ENCODE results near the gene ABCC6. TPM values are rescaled to one million over a fixed set of nuclear protein-coding genes. Genes with fewer than 3 reads are reported as not detected.
"Not testable (repeated sequence)": the region's sequence is repeated elsewhere in the genome, so short reads cannot be mapped to it uniquely, and the experiment has no call there.

The ABCC6 gene
- total RNA-seq, result under 0.01 and 0.47 TPM in 2 replicates

DNA sequence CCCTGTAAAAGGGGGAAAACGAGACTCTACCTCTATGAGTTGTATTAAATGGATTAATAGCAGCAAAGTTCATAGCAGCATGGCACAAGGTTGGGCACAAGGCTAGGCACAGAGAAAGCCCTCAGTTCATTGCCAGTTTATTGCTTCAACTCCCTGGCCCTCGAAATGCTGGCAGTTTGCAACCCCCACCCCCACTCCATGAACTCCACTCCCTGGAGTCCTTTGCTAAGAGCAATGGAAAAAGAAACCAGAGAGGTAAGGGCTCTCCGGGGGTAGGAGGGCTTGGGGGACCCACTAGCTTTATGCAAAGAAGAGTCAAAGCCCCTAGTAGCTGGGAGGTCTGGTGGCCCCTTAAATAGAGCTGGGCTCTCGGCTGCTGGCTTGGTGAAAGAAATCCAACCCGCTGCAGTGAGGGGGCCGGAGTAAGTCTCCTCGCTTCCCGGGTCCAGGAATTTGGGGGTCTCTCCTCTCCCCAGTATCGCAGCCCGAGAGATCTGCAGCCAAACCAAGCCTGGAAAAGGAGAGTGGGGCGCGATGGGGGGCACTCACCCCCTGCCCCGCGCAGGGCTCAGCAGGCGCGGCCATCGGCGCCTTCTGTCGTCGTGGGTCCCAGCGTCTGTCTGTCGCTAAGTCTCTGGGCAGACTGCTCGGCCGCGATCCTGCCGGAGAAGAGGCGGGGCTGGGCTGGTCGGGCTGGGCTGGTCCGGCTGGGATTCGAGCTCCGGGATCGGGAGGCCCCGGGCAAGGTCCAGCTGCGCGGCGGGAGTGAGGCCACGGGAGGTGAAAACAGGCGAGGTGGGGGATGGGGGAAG lies at the start of gene ABCC6:
Gene ABCC6, minus strand, starts transcription at position 645 of the 812 bp plus-strand sequence. Its CDS starts 60 bp downstream, at position 585.
- not testable (repeated sequence) for DNase-seq

GRCh38 chr16:16272573-16273221 lies 49.4 kb upstream of the ABCC6 start:
- not testable (repeated sequence) for DNase-seq

GRCh38 chr16:16271658-16272057 lies 48.4 kb upstream of the ABCC6 start:
- DNase-seq, result not testable (repeated sequence)

GRCh38 chr16:16268185-16268808 lies 45.0 kb upstream of the ABCC6 start:
- DNase-seq, result not testable (repeated sequence)

GRCh38 chr16:16267708-16268107 lies 44.4 kb upstream of the ABCC6 start:
- DNase-seq, result not testable (repeated sequence)

DNA sequence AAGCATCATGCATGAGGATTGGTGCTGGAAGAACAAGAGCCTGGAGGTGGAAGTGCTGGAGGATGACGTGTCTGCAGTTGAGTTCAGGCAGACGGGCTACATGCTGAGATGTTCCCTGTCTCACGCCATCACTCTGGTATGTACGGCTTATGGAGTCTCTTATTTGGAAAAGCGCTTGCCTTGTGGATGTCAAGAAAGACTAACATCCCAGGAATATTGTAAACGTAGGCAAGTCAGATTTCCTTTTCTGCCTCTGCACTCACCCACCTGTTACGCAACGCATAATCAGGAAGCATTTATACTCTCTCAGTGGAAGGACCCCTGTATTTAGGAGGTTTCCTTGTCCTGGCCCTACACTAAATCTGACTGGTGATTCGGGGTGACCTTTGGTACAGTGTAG lies 41.8 kb upstream of the ABCC6 start:
- not testable (repeated sequence) for DNase-seq

DNA sequence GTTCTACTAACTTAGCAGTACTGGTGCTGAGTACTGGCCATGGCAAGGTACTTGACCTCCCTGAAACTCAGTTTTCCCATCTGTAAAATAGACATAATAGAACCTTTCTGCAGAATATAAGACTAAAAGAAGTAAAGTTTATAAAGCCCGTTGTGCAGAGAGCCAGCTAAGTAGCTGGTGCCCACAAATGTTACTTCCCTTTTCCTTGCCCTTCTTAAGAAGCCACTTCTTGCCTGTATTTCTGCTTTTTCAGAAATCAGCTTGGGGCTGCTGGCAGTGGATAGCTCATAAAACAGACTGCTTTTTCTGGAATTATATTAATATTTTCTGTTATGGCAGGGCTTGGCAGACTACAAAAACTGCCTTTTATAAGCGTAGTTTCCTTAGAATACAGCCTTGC lies 40.7 kb upstream of the ABCC6 start:
- not testable (repeated sequence) for DNase-seq

- DNase-seq, result not testable (repeated sequence)
Measured at GRCh38 chr16:16262954-16263555, 39.8 kb upstream of the ABCC6 start.

GRCh38 chr16:16259971-16260370 lies 36.7 kb upstream of the ABCC6 start:
- DNase-seq, result not testable (repeated sequence)

GRCh38 chr16:16258822-16259221 lies 35.5 kb upstream of the ABCC6 start:
- DNase-seq, result not testable (repeated sequence)

DNA sequence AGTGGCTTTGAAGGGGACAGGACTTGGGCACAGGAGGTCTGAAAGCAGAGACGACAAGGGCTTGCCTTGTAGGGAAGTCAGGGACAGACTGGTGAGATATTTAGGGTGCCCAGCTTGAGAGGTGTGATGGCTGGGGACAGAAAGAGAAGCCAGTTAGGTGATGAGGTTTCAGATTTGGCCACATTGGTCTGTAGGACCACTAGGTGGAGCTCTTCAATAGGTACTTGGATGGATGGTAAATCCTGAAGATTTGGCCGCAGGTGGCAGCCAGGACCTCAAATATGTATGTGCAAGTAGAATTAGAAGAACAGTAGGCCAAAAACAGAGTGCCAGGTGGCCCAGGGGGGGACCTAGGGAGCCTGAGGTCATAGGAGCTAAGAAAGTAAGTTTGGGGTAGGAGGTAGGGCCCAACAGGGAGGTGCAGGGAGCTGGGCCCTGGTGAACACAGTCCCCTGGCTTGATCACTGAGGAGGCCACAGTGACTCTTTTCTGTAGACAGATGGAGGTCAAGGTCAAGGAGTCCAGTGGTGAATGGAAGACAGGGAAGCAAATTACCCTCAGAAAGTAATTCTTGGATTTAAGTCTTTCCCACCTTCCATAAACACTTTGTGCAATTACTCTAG lies 34.1 kb upstream of the ABCC6 start:
- DNase-seq, result not testable (repeated sequence)

- not testable (repeated sequence) for DNase-seq
Measured at GRCh38 chr16:16252377-16252776, 29.1 kb upstream of the ABCC6 start.

- DNase-seq, result not testable (repeated sequence)
Measured at GRCh38 chr16:16249621-16250330, 26.5 kb upstream of the ABCC6 start.

DNA sequence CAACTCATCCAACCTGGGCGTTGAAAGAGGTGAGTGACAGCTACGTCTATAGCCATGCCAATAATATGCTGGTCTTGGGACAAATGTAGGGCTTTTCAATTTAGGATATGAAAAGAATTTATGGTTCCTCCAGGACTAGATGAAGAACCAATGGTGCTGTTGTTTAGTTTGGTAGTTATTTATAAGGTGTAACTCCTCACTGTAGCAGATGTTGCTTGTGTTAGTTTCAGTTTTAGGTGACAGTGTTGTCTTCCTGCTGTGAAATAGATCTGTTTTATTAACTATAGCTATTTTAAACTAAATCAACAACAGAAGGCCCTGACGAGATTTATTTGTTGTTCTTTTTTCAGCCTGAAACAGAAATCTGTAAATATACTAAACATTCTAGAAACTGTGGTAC lies 24.1 kb upstream of the ABCC6 start:
- DNase-seq, result not testable (repeated sequence)

DNA sequence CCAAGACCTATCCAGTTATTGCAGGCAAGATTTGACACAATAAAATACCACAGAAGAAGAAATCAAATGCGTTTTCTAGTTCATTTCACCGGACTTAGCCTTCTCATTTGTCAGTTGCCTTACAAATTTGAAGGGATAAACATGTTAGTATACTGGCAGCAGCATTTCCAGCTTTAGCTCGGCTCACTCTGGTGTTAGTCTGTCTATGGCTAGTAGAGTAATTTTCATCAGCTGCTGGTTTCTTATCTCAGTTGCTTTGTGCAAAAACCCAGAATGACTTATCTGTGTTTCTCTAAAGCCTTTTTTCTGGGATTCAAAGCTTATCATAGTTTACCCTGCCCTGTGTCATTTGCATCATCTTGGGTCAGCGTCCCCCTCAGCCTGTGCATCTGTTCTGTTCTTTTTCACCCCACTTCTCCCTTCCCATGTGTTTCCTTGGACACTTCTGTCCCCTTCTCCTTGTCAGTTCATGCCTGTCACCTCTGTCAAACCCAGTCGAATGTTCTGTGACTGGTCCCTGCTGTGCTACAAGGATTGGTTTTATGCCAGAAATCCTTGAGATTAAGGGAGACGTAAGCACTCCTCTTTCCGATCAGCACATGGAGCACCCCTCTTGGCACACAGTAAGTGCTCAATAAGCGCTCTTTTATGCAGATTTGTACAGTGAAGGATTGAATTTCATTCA lies 23.4 kb upstream of the ABCC6 start:
- DNase-seq, result not testable (repeated sequence)

DNA sequence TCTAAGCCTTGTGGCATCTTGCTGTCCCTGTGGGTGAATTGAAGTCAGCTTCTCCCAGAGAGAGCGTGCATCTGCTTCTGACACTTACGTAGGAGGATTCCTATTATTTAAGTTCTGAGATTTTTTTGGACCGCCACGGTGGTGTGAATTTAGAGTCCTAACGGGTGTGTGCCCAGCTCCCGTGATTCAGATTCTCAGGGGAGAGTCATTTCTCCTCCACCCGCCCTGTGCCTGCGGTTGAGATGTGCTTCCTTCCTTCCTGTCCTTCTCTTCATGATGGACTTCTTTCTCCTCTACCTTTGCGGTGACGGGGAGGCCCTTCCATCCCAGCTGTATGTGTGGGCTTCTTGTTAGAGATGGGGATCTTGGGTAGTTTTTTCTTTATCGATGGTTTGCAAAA lies 20.6 kb upstream of the ABCC6 start:
- DNase-seq, result not testable (repeated sequence)

DNA sequence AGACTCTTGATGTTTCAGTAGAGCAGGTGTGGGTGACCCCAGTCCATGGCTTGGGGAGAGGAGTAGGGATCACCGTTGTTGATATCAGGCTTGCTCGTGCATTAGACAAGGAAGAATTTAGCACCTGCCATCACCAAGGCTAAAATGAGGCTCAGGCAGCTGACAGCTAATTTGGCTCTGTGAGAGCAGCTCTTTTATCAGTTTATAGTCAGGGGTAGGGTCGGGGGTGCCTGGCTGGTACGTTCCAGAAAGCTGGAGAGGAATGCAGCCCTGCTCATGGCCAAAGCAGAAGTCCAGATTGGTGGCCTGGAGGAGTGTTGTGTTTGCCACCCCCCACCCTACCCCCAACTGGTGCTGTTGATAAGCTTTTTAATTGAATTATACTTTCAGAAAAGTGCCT lies 17.4 kb upstream of the ABCC6 start:
- not testable (repeated sequence) for DNase-seq

- not testable (repeated sequence) for DNase-seq
Measured at GRCh38 chr16:16237738-16238137, 14.4 kb upstream of the ABCC6 start.

DNA sequence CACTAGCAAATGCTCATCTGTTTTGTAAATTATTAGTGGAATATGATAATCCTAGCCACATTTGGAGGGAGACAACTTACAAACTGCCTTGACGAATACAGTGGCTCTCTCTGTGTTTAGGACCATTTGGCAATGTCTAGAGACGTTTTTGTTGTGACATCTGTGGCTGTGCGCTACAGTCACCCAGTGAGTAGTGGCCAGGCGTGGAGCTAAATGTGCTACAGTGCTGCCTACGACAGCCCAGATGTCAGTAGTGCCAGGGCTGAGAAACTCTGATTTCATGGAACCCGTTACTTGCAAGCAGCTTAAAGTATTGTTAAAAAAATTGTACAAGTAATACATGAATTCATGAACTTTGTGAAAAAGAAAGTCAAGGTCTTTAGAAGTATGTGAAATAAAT lies 13.8 kb upstream of the ABCC6 start:
- DNase-seq, result not testable (repeated sequence)

DNA sequence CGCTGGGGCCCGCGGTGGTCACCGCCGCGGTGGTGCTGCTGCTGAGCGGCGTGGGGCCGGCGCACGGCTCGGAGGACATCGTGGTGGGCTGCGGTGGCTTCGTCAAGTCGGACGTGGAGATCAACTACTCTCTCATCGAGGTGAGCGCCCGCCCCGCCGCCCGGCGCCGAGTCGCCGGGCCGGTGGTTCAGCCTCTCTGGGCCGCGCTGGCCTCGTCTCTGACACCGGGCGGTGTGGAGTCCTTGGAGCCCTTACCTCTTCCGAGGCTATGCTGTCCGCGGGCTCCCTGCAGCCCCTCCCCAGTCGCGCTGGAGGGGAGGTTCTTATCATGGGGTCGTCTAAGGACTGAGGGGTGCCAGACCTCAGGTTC lies 9.4 kb upstream of the ABCC6 start:
- not testable (repeated sequence) for DNase-seq

- DNase-seq, result not testable (repeated sequence)
Measured at GRCh38 chr16:16223662-16224241, 458 bp upstream of the ABCC6 start.

Measured in dermis blood vessel endothelial cell (primary cell).